Left ventricle myocardium inferior (tissue), 1 donor: Measurements from ENCODE around the gene SLC49A3. TPM values are rescaled to one million over a fixed set of nuclear protein-coding genes. Genes with fewer than 3 reads are reported as not detected.

Experiments used
- DNase-seq: peaks from one replicate; pipeline ENCODE4 v3.0.0-alpha.2; 2020
- H3K27ac ChIP-seq: fragments of 200-600 bp; replicated peaks from 2 replicates; pipeline ENCODE4 v1.8.0; 2021
- H3K27me3 ChIP-seq: fragments of 200-600 bp; 2 replicates; pipeline ENCODE4 v1.8.0; 2021; ENCODE audit warnings: low read depth
- H3K36me3 ChIP-seq: fragments of 200-600 bp; 2 replicates; pipeline ENCODE4 v1.8.0; 2021
- H3K4me1 ChIP-seq: fragments of 200-600 bp; 2 replicates; pipeline ENCODE4 v1.8.0; 2021
- H3K4me3 ChIP-seq: fragments of 200-600 bp; 2 replicates; pipeline ENCODE4 v1.8.0; 2021; ENCODE audit warnings: mild to moderate bottlenecking, moderate library complexity
- H3K9me3 ChIP-seq: fragments of 200-600 bp; replicated peaks from 2 replicates; pipeline ENCODE4 v1.8.0; 2021
- intact Hi-C: fragments of 100-400 bp; cut with micrococcal nuclease; formaldehyde crosslinking; loops from one replicate; pipeline ENCODE4 v1.11.0; 2022
- total RNA-seq: library from RNA; stranded (reverse); fragmentation: NEBNext Ultra II Directional; extraction: Animal tissue kit (Norgen Biotek cat#: 25700); gene quantifications from one replicate; pipeline ENCODE4 v1.2.1, GENCODE V29; 2021
- TF ChIP-seq, protein P1 (sequence below): fragments of 200-600 bp; IDR thresholded peaks from 2 replicates; pipeline ENCODE4 v1.8.0; 2021; ENCODE audit warnings: antibody characterized with exemption, mild to moderate bottlenecking, borderline replicate concordance
- donor health status: DM: no; HTN: yes; CAD: no; lungs with severe emphysema.

Gene SLC49A3
- total RNA-seq, 1 donor from 2014 or later: 12.0 TPM

DNA sequence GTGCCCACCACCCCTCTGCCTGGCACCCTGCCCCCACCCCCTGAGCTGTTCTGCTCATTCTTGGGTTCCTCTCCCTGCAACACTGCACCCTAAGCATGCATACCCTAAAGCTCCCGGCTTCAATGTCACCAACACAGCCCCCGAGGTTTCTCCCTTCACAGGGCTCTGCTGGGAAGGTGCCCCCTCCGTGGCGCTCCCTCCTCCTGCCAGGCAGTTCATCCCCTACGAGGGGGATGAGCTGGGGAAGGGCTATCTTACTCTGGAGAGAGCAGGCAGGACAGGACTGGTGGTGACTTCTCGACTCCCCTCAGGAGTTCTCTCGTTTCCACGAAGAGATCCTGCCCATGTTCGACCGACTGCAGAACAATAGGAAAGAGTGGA lies 21.4 kb downstream of the SLC49A3 start:
- intact Hi-C loops: no loop called here
- H3K9me3 ChIP-seq: no peaks in the 10 kb centered on the region
- peaks cover 21% of the 10 kb centered on the region for H3K36me3 ChIP-seq
- H3K4me1 ChIP-seq: peaks cover 15% of the 10 kb centered on the region
- no peak overlapping the region for H3K4me3 ChIP-seq
- H3K27ac ChIP-seq: no peak overlapping the region
- TF ChIP-seq, protein P1, sequence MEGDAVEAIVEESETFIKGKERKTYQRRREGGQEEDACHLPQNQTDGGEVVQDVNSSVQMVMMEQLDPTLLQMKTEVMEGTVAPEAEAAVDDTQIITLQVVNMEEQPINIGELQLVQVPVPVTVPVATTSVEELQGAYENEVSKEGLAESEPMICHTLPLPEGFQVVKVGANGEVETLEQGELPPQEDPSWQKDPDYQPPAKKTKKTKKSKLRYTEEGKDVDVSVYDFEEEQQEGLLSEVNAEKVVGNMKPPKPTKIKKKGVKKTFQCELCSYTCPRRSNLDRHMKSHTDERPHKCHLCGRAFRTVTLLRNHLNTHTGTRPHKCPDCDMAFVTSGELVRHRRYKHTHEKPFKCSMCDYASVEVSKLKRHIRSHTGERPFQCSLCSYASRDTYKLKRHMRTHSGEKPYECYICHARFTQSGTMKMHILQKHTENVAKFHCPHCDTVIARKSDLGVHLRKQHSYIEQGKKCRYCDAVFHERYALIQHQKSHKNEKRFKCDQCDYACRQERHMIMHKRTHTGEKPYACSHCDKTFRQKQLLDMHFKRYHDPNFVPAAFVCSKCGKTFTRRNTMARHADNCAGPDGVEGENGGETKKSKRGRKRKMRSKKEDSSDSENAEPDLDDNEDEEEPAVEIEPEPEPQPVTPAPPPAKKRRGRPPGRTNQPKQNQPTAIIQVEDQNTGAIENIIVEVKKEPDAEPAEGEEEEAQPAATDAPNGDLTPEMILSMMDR: no peak
- H3K27me3 ChIP-seq: peaks cover 21% of the 10 kb centered on the region
- DNase-seq: no peak

GRCh38 chr4:666822-667544 lies 22.0 kb downstream of the SLC49A3 start:
- Histone ChIP-seq H3K4me3 (no peak overlapping the region), H3K27me3 (peaks cover 21% of the 10 kb centered on the region), H3K36me3 (peaks cover 15% of the 10 kb centered on the region), H3K4me1 (peaks cover 14% of the 10 kb centered on the region), H3K27ac (no peak overlapping the region), H3K9me3 (no peaks in the 10 kb centered on the region)
- intact Hi-C loops: no loop called here
- DNase-seq: no peak
- TF ChIP-seq, protein P1: no peak

DNA sequence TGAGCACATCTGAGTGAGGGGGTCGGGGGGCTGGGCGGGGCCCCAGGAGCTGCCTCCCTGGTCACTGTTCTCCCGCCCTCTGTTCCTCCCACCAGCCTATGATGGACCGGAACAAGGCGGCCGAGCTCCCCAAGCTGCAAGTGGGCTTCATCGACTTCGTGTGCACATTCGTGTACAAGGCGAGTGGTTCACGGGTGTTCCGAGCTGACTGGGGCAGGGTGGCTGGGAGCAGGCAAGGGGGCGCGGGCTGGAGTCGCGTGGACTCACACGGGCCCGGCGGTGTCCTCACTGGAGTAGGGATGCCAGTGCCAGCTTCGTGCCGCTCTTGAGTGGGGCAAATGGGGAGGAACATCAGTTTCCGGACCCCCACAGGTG lies 22.5 kb downstream of the SLC49A3 start:
- H3K4me3 ChIP-seq: no peak overlapping the region
- H3K4me1 ChIP-seq: peaks cover 14% of the 10 kb centered on the region
- no peak for DNase-seq
- TF ChIP-seq, protein P1: no peak
- H3K9me3 ChIP-seq: no peaks in the 10 kb centered on the region
- intact Hi-C loops: no loop called here
- H3K27me3 ChIP-seq: peaks cover 21% of the 10 kb centered on the region
- peaks cover 10% of the 10 kb centered on the region for H3K36me3 ChIP-seq
- no peak overlapping the region for H3K27ac ChIP-seq

GRCh38 chr4:665751-666435 lies 23.1 kb downstream of the SLC49A3 start:
- H3K27me3 ChIP-seq: peaks cover 21% of the 10 kb centered on the region

GRCh38 chr4:665381-665750 lies 23.6 kb downstream of the SLC49A3 start:
- no peaks in the 10 kb centered on the region for H3K9me3 ChIP-seq
- DNase-seq: no peak
- TF ChIP-seq, protein P1: no peak
- peaks cover 14% of the 10 kb centered on the region for H3K4me1 ChIP-seq
- H3K27ac ChIP-seq: no peak overlapping the region
- intact Hi-C loops: no loop called here
- H3K4me3 ChIP-seq: no peak overlapping the region
- peaks cover 21% of the 10 kb centered on the region for H3K27me3 ChIP-seq
- no peaks in the 10 kb centered on the region for H3K36me3 ChIP-seq

More at GRCh38 chr4:665751-666435, 23.1 kb downstream of the SLC49A3 start:
- Histone ChIP-seq H3K36me3 (peaks cover 4% of the 10 kb centered on the region), H3K9me3 (no peaks in the 10 kb centered on the region), H3K4me3 (no peak overlapping the region), H3K4me1 (peaks cover 14% of the 10 kb centered on the region), H3K27ac (no peak overlapping the region)
- TF ChIP-seq, protein P1: no peak
- no peak for DNase-seq
- intact Hi-C loops: no loop called here
